DOHH2 (cell line): ENCODE data around the gene CRY1.

Experiments used
- CTCF ChIP-seq: fragments of 200-600 bp; sonication (generic); IDR thresholded peaks from one replicate; pipeline ENCODE4 v1.5.1; 2014; ENCODE audit warnings: antibody characterized with exemption, mild to moderate bottlenecking, low read depth, low read length; ENCODE audit not compliant: poor library complexity, severe bottlenecking
- EZH2phosphoT487 ChIP-seq: fragments of 200-600 bp; sonication (generic); IDR thresholded peaks from 2 replicates; pipeline ENCODE4 v1.6.1; 2017; ENCODE audit warnings: borderline replicate concordance, mild to moderate bottlenecking, antibody characterized with exemption, low read length, moderate library complexity, mixed read lengths

GRCh38 chr12:107129315-107129930 is 36.1 kb upstream of the CRY1 start:
- TF ChIP-seq CTCF: no peak
- TF ChIP-seq EZH2phosphoT487: no peak
